Measurements from ENCODE around the gene KIRREL3.

The KIRREL3 gene

GRCh38 chr11:126925321-126926093, 75.1 kb downstream of the KIRREL3 start:
- TF ChIP-seq GATA2 (IDR thresholded peaks at IDR 0.05; ENCODE audit: low read depth, low read length) (no peak), GATA3 (IDR thresholded peaks at IDR 0.05; ENCODE audit: low read depth, low read length) (no peak)

GRCh38 chr11:126924376-126925040, 76.1 kb downstream of the KIRREL3 start:
- no peak for TF ChIP-seq GATA2 (IDR thresholded peaks at IDR 0.05; ENCODE audit: low read depth, low read length)
- no peak for TF ChIP-seq GATA3 (IDR thresholded peaks at IDR 0.05; ENCODE audit: low read depth, low read length)

GRCh38 chr11:126920833-126921232, 79.7 kb downstream of the KIRREL3 start:
- TF ChIP-seq GATA2 (IDR thresholded peaks at IDR 0.05; ENCODE audit: low read depth, low read length): no peak
- TF ChIP-seq GATA3 (IDR thresholded peaks at IDR 0.05; ENCODE audit: low read depth, low read length): no peak

- TF ChIP-seq GATA2 (IDR thresholded peaks at IDR 0.05; ENCODE audit: low read depth, low read length) (no peak), GATA3 (IDR thresholded peaks at IDR 0.05; ENCODE audit: low read depth, low read length) (no peak)
Observed at GRCh38 chr11:126919147-126919823, 81.3 kb downstream of the KIRREL3 start.

GRCh38 chr11:126918556-126918955, 82.0 kb downstream of the KIRREL3 start:
- TF ChIP-seq GATA2 (IDR thresholded peaks at IDR 0.05; ENCODE audit: low read depth, low read length): no peak
- no peak for TF ChIP-seq GATA3 (IDR thresholded peaks at IDR 0.05; ENCODE audit: low read depth, low read length)

GRCh38 chr11:126917531-126918204, 82.9 kb downstream of the KIRREL3 start:
- no peak for TF ChIP-seq GATA3 (IDR thresholded peaks at IDR 0.05; ENCODE audit: low read depth, low read length)
- TF ChIP-seq GATA2 (IDR thresholded peaks at IDR 0.05; ENCODE audit: low read depth, low read length): no peak

DNA sequence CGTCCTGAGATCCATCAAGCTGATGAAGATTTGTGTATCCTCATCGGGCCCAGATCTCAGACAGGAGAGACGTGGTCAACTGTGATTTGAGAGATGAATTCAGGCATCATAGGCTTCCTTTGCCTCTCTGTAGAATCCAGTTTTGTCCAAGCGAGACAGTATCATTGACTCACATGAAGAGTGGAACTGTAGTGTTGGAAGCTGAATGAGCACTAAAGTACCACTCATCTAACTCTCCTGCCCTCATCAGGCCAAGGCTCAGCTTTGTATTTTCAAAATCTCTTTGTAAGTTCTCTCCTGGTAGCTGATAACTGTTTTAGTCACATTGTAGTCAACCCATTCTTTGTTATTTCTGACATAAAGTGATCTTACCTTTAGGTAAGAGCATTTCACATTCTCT, 85.1 kb downstream of the KIRREL3 start:
- TF ChIP-seq GATA2 (IDR thresholded peaks at IDR 0.05; ENCODE audit: low read depth, low read length) (no peak), GATA3 (IDR thresholded peaks at IDR 0.05; ENCODE audit: low read depth, low read length) (no peak)

GRCh38 chr11:126914941-126915340, 85.6 kb downstream of the KIRREL3 start:
- no peak for TF ChIP-seq GATA2 (IDR thresholded peaks at IDR 0.05; ENCODE audit: low read depth, low read length)
- TF ChIP-seq GATA3 (IDR thresholded peaks at IDR 0.05; ENCODE audit: low read depth, low read length): no peak

DNA sequence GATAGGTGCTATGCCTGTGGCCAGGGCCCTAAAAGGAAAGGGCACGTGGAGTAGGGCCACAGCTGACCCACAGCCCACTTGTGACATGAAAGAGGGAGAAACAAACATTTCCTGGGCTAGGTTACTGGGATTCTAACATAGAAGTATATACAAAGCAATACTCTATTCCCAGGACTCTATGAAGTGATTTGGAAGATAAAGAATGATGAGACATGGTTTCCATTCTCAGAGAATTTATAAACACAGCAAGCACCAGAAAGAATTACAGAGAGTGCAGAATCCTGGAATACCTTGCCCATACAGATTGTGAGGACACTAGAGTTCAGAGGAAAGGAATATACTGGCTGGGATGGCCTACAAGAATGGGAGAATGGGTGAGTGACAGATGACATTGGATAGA, 86.4 kb downstream of the KIRREL3 start:
- no peak for TF ChIP-seq GATA2 (IDR thresholded peaks at IDR 0.05; ENCODE audit: low read depth, low read length)

DNA sequence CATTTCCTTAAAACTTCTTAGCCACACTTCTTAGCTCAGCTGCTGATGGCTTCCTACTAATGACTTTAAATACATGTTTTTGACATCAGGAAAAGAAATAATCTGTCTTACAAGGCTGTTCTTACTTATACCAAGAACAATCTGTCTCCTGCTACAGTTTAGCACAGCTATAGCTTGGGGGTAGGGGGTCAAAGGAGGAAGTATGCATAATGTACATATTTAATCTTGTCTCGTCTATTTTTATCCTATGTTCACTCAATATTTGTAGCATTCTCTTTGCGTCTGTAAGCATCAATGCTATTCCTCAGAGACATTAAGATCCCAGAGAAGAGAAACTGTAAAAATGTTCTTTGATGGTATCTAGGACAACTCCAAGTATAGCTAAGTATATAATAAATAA, 96.0 kb downstream of the KIRREL3 start:
- TF ChIP-seq GATA3 (IDR thresholded peaks at IDR 0.05; ENCODE audit: low read depth, low read length) (no peak), GATA2 (IDR thresholded peaks at IDR 0.05; ENCODE audit: low read depth, low read length) (no peak)

- TF ChIP-seq GATA3 (IDR thresholded peaks at IDR 0.05; ENCODE audit: low read depth, low read length): no peak
- no peak for TF ChIP-seq GATA2 (IDR thresholded peaks at IDR 0.05; ENCODE audit: low read depth, low read length)
Observed at GRCh38 chr11:126901783-126902182, 98.8 kb downstream of the KIRREL3 start.

DNA sequence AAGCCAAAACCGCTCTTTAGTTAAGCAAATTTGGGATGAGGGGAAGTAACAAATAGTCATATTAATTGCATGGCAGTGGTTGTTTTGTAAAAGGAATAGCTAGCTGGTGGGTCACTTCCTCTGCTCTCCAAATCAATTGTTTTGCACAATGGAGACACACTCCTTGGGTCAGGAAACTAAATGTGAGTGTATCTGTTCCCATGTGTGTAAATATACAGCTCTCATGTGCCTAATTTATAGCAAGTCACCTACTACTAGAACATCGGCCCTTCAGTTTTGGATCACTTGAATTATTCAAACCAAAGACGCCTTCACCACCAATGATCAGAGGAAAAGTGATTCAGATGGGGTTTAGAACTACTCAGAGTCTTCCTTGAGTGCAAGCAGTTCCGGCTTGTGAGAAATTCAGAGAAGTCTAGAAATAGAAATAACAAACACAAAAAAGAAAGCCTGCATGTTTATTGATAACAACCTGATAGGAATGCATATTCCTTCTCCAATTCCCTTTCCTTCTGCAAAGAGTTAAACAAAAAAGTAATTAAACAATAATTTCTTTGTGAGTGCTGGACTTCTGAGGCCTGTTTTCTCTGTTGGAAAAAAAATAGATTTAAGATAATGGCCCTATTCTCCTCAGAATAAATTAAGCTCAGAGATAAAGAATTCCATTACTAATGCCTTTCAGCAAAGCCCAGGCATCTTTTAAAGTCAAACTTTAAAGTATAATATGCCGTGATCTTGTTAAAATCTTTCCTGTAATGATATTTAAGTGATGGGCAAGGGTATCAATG, 100.4 kb downstream of the KIRREL3 start:
- TF ChIP-seq GATA3 (IDR thresholded peaks at IDR 0.05; ENCODE audit: low read depth, low read length): no peak
- TF ChIP-seq GATA2 (IDR thresholded peaks at IDR 0.05; ENCODE audit: low read depth, low read length): no peak

- TF ChIP-seq GATA3 (IDR thresholded peaks at IDR 0.05; ENCODE audit: low read depth, low read length) (no peak), GATA2 (IDR thresholded peaks at IDR 0.05; ENCODE audit: low read depth, low read length) (no peak)
Observed at GRCh38 chr11:126898802-126899201, 101.8 kb downstream of the KIRREL3 start.
